ENCODE data around the gene RAB43.
"Not testable (repeated sequence)": the region's sequence is repeated elsewhere in the genome, so short reads cannot be mapped to it uniquely, and the experiment has no call there.

The RAB43 gene

GRCh38 chr3:129160891-129161859 lies 39.6 kb upstream of the RAB43 start, which contains the start of gene ISY1:
ISY1 (minus strand) TSS chr3:129161063; CDS start chr3:129160975, 88 bp downstream.
- Histone ChIP-seq H3K36me3 (ENCODE audit: insufficient read depth, low read length) (peaks cover 41% of the 10 kb centered on the region), H3K4me1 (ENCODE audit: insufficient read depth, low read length, severe bottlenecking) (peaks cover 31% of the 10 kb centered on the region), H3K79me2 (ENCODE audit: insufficient read depth, low read length) (peaks cover 19% of the 10 kb centered on the region), H4K20me1 (ENCODE audit: insufficient read depth, low read length) (no peaks in the 10 kb centered on the region), H3K4me2 (ENCODE audit: low read length) (peak within 1 kb of the TSS; percentile 97), H3K9ac (ENCODE audit: low read length) (peak within 1 kb of the TSS; percentile 93), H3K27me3 (ENCODE audit: insufficient read depth, low read length) (no peaks in the 10 kb centered on the region), H3K9me3 (ENCODE audit: low read length) (no peaks in the 10 kb centered on the region), H3K4me3 (ENCODE audit: low read depth, low read length, poor library complexity, severe bottlenecking) (peak within 1 kb of the TSS; percentile 89), H3K27ac (ENCODE audit: low read depth, low read length, poor library complexity, severe bottlenecking) (peak within 1 kb of the TSS; percentile 99), H3F3A (ENCODE audit: insufficient read depth, low read length) (peaks cover 20% of the 10 kb centered on the region), H2AFZ (ENCODE audit: low read length) (peak within 1 kb of the TSS; percentile 97), H3K9me2 (ENCODE audit: low read depth, low read length) (no peaks in the 10 kb centered on the region)
- peak; percentile 86 for TF ChIP-seq CTCF (IDR thresholded peaks at IDR 0.05; ENCODE audit: low read length)
- TF ChIP-seq EZH2 (IDR thresholded peaks at IDR 0.05; ENCODE audit: borderline replicate concordance, low read length): no peak

GRCh38 chr3:129144786-129145185 lies 23.2 kb upstream of the RAB43 start:
- Histone ChIP-seq H4K20me1 (ENCODE audit: insufficient read depth, low read length) (no peaks in the 10 kb centered on the region), H3K27ac (ENCODE audit: low read depth, low read length, poor library complexity, severe bottlenecking) (no peak overlapping the region), H2AFZ (ENCODE audit: low read length) (no peak overlapping the region), H3K27me3 (ENCODE audit: insufficient read depth, low read length) (no peaks in the 10 kb centered on the region), H3K9me2 (ENCODE audit: low read depth, low read length) (no peaks in the 10 kb centered on the region), H3K9me3 (ENCODE audit: low read length) (no peaks in the 10 kb centered on the region), H3K4me3 (ENCODE audit: low read depth, low read length, poor library complexity, severe bottlenecking) (no peak overlapping the region), H3K9ac (ENCODE audit: low read length) (no peak overlapping the region), H3K79me2 (ENCODE audit: insufficient read depth, low read length) (no peaks in the 10 kb centered on the region), H3F3A (ENCODE audit: insufficient read depth, low read length) (no peaks in the 10 kb centered on the region), H3K36me3 (ENCODE audit: insufficient read depth, low read length) (peaks cover 64% of the 10 kb centered on the region), H3K4me2 (ENCODE audit: low read length) (no peak overlapping the region), H3K4me1 (ENCODE audit: insufficient read depth, low read length, severe bottlenecking) (no peaks in the 10 kb centered on the region)
- TF ChIP-seq CTCF (IDR thresholded peaks at IDR 0.05; ENCODE audit: low read length) (no peak), EZH2 (IDR thresholded peaks at IDR 0.05; ENCODE audit: borderline replicate concordance, low read length) (no peak)

- H2AFZ ChIP-seq (ENCODE audit: low read length); H3K79me2 ChIP-seq (ENCODE audit: insufficient read depth, low read length); H4K20me1 ChIP-seq (ENCODE audit: insufficient read depth, low read length); H3K4me3 ChIP-seq (ENCODE audit: low read depth, low read length, poor library complexity, severe bottlenecking); H3K4me1 ChIP-seq (ENCODE audit: insufficient read depth, low read length, severe bottlenecking); H3K9ac ChIP-seq (ENCODE audit: low read length); H3K27me3 ChIP-seq (ENCODE audit: insufficient read depth, low read length); H3K27ac ChIP-seq (ENCODE audit: low read depth, low read length, poor library complexity, severe bottlenecking); H3K9me3 ChIP-seq (ENCODE audit: low read length); H3K9me2 ChIP-seq (ENCODE audit: low read depth, low read length); H3F3A ChIP-seq (ENCODE audit: insufficient read depth, low read length); H3K4me2 ChIP-seq (ENCODE audit: low read length): not testable (repeated sequence)
- H3K36me3 ChIP-seq (ENCODE audit: insufficient read depth, low read length): peaks cover 78% of the 10 kb centered on the region
Measured at GRCh38 chr3:129141011-129141410, 19.4 kb upstream of the RAB43 start.

Data from OCI-LY1 (cell line).